ENCODE results near the gene RFPL3.
"Not testable (repeated sequence)": the region's sequence is repeated elsewhere in the genome, so short reads cannot be mapped to it uniquely, and the experiment has no call there.

Gene RFPL3

DNA sequence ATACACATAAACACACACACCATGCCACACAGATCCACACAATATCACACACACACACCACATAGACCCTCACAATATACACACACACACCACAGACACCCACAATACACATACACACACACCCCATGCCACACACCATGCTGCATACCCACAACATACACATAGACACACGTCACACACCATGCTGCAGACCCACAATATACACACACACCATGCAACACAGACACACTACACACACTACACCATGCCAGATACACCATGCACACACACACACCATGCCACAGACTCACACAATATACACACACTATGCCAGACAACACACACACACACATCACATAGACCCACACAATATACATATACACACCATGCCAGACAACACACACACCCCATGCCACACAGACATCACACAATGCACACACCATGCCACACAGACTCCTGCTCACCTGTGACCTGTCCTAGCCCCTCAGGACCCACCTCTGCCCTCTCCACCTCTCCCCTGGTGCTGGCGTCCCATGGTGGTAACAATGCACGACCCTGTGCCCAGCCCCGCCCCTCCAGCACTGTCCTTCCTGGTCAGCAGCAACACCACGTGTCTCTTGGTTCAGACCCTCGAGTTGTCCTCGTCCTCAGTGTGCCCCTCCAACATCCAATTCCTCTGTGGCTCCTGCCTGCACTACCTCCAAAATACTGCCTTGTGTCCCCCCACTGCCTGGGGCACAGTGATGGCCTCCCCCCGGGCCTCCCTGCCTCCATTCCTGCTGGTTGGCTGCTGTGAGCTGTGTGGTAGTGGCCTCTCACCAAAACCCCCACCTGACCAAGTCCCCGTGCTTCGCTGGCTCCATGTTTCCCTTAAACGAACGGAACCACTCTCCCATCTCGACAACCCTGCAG lies 23.7 kb upstream of the RFPL3 start:
- TF ChIP-seq, protein P1, sequence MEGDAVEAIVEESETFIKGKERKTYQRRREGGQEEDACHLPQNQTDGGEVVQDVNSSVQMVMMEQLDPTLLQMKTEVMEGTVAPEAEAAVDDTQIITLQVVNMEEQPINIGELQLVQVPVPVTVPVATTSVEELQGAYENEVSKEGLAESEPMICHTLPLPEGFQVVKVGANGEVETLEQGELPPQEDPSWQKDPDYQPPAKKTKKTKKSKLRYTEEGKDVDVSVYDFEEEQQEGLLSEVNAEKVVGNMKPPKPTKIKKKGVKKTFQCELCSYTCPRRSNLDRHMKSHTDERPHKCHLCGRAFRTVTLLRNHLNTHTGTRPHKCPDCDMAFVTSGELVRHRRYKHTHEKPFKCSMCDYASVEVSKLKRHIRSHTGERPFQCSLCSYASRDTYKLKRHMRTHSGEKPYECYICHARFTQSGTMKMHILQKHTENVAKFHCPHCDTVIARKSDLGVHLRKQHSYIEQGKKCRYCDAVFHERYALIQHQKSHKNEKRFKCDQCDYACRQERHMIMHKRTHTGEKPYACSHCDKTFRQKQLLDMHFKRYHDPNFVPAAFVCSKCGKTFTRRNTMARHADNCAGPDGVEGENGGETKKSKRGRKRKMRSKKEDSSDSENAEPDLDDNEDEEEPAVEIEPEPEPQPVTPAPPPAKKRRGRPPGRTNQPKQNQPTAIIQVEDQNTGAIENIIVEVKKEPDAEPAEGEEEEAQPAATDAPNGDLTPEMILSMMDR (conservative IDR thresholded peaks at IDR 0.05; ENCODE audit: low read depth, low read length) = no peak
- no peak for DNase-seq (ENCODE audit: low read depth)
- H3K4me3 ChIP-seq (ENCODE audit: low read depth, low read length) = no peak overlapping the region

DNA sequence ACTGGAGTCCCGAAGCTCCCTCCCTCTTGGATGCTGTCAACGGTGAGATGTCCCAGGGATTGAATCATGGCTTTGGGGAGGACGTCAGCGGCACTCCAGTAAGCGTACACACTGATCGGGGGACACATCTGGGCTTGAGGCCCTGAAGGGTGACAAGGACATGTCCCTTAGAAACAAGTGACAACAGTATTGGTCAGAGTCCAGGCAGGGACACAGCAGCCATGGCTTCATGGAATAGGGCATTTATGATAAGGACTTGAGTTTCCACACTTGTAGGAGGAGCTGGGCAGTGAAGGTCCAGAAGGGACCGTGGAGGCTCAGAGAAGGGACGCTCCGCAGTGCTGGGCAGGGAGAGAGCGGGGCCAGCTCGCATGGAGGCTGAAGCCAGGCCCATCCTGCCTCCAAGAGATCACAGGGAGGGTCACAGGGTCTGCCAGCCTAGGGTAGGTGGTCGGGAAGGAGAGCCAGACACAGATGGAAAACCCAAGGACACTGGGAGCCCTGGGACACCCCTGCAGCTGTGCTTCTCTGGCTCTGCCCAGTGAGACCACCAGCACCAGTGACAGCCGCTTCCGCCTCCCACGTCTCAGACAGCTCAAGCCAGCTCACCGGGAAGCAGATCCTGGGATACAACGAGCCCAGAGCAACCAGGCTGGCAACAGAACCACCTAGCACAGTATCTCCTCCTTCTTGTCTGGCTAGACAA lies 22.9 kb upstream of the RFPL3 start:
- no peak for DNase-seq (ENCODE audit: low read depth)
- TF ChIP-seq, protein P1 (conservative IDR thresholded peaks at IDR 0.05; ENCODE audit: low read depth, low read length) = no peak
- H3K4me3 ChIP-seq (ENCODE audit: low read depth, low read length) = no peak overlapping the region

DNA sequence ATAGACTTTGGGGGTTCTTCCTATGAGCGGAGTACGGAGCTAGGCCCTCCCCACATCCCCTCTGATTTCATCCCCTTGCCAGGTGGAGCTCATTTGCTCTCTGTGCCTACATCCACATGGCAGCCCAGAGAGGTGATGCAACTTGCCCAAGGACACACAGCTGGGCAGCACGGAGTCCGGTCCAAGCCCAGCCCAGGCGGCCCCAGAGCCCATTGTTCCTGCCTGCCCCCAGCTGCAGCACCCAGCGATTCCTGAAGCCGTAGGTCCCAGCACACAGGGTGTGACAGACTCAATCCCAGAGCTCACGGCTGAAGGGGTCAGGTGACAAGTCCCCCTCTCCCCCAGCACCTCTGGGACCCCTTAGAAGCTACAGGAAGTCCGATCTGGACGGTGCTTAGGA lies 22.2 kb upstream of the RFPL3 start:
- no peak overlapping the region for H3K4me3 ChIP-seq (ENCODE audit: low read depth, low read length)
- TF ChIP-seq, protein P1 (conservative IDR thresholded peaks at IDR 0.05; ENCODE audit: low read depth, low read length) = no peak
- no peak for DNase-seq (ENCODE audit: low read depth)

DNA sequence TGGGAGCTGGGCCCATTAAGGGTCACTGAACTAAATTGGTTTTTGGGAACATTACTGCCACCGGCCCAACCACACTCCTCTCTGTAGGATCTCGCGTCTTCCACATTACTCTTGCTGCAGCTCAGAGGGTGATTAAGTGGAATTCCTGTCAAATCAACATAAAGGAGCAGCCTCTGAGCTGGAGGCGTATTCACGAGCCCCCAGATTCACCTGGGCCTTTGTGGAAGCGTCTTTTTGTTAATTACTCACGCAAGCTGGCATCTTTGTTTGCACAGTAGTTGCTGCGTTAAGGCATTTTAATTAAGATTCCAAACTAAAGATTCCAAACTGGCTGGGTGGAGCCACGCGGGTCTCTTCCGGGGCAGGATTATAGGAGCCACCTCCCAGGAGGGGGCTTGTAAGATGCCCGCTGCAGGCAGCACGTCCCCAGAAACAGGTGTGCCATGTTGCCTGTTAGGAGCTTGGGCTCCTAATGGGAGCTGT lies 21.5 kb upstream of the RFPL3 start:
- DNase-seq (ENCODE audit: low read depth) = no peak
- TF ChIP-seq, protein P1 (conservative IDR thresholded peaks at IDR 0.05; ENCODE audit: low read depth, low read length) = no peak
- H3K4me3 ChIP-seq (ENCODE audit: low read depth, low read length) = no peak overlapping the region

DNA sequence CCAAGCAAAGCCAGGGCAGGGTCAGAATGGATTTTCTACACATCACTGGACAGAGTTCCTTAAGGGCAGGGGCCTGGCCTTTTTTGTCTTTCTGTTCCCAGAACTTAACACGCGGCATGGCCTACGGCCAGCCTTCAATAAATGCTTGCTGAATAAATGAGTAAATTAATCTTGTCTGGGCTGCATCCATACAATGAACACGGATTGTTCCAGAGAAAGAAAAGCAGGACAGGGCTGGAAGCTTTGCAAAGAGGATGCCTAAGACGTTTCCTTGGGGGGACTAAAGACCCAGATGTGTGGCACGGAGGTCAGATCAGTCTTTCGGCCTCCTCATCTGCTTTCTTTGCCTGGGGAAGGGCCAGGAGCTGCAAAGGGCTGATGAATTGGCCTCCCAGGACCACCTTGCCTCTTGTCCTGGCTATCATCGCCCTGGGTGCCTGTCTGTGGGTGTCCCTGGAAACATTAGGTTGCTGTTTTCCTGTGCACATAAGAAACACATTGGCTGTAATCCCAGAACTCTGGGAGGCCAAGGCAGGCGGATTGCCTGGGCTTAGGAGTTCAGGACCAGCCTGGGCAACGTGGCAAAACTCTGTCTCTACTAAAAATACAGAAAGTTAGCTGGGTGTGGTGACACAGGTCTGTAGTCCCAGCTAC lies 20.8 kb upstream of the RFPL3 start:
- TF ChIP-seq, protein P1 (conservative IDR thresholded peaks at IDR 0.05; ENCODE audit: low read depth, low read length) = no peak

GRCh38 chr22:32337425-32337824 lies 20.2 kb upstream of the RFPL3 start:
- not testable (repeated sequence) for DNase-seq (ENCODE audit: low read depth); H3K4me3 ChIP-seq (ENCODE audit: low read depth, low read length)

More for the DNA sequence above, 20.8 kb upstream of the RFPL3 start:
- no peak overlapping the region for H3K4me3 ChIP-seq (ENCODE audit: low read depth, low read length)
- no peak for DNase-seq (ENCODE audit: low read depth)

DNA sequence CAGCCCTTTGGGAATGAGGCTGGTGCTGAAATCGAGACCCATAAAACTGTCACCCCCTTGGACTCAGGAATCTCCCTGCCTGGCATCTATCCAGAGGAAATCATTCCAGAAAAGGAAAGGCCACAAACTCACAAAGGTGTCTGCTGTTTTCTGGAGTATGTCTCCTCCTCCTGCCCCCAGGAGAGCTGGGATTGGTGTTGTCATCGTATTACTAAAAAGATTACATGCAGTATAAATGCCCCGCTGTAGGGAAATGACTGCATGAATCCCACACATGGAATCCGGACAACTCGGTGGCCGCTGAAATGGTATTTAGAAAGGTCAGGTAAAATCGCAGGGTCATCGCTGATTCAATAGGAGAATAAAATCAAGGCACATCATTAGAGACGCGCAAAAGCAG lies 18.9 kb upstream of the RFPL3 start:
- DNase-seq (ENCODE audit: low read depth) = no peak
- TF ChIP-seq, protein P1 (conservative IDR thresholded peaks at IDR 0.05; ENCODE audit: low read depth, low read length) = no peak
- no peak overlapping the region for H3K4me3 ChIP-seq (ENCODE audit: low read depth, low read length)

All from choroid plexus epithelial cell (primary cell).